Keratinocyte (primary cell): ENCODE measurements around the gene MOCS3. TPM values are rescaled to one million over a fixed set of nuclear protein-coding genes. Genes with fewer than 3 reads are reported as not detected.

Experiments
- DNase-seq: peaks from one replicate; pipeline ENCODE4 v3.0.0-alpha.2; 2011; ENCODE audit warnings: low read depth, missing footprints, low spot score
- FAIRE-seq: peaks from 2 replicates; lab custom pipeline; 2011; peaks lifted over from hg19 to GRCh38; lab: Jason Lieb, UNC
- H2AFZ ChIP-seq: 2 replicates; pipeline ENCODE4 v1.6.0; 2012; ENCODE audit warnings: low read length, control low read depth, inconsistent platforms; ENCODE audit not compliant: control insufficient read depth
- H3K27ac ChIP-seq: 2 replicates; pipeline ENCODE4 v1.5.1; 2011; ENCODE audit warnings: low read length; ENCODE audit not compliant: control insufficient read depth, insufficient read depth
- H3K27me3 ChIP-seq: 3 replicates; pipeline ENCODE4 v1.6.0; 2011; ENCODE audit warnings: low read length; ENCODE audit not compliant: control insufficient read depth, insufficient read depth; ENCODE audit errors: extremely low read depth
- H3K36me3 ChIP-seq, 2 experiments: 2 replicates in 1 of 2; 3 replicates in 1 of 2; pipeline ENCODE4 v1.5.1; 2011; ENCODE audit warnings: low read length in 2 of 2, mild to moderate bottlenecking in 1 of 2; ENCODE audit not compliant: control insufficient read depth in 2 of 2, insufficient read depth in 2 of 2; ENCODE audit errors: extremely low read depth in 1 of 2
- H3K4me1 ChIP-seq: 3 replicates; pipeline ENCODE4 v1.5.1; 2011; ENCODE audit warnings: low read length; ENCODE audit not compliant: control insufficient read depth, insufficient read depth; ENCODE audit errors: extremely low read depth
- H3K4me2 ChIP-seq: 3 replicates; pipeline ENCODE4 v1.6.0; 2011; ENCODE audit warnings: low read depth, low read length; ENCODE audit not compliant: control insufficient read depth, insufficient read depth; ENCODE audit errors: extremely low read depth
- H3K4me3 ChIP-seq, 3 experiments: fragments of 200-600 bp in 1 of 3; sonication (generic) in 1 of 3; 2 replicates in 2 of 3; 3 replicates in 1 of 3; pipeline ENCODE4 v1.5.1; 2011 to 2016; ENCODE audit warnings: low read length in 3 of 3, mild to moderate bottlenecking in 3 of 3, control low read depth in 2 of 3, inconsistent platforms in 1 of 3, low read depth in 1 of 3, mixed read lengths in 1 of 3, mixed run types in 1 of 3, moderate library complexity in 1 of 3; ENCODE audit not compliant: control insufficient read depth in 2 of 3, insufficient read depth in 2 of 3; ENCODE audit errors: extremely low read depth in 1 of 3
- H3K79me2 ChIP-seq: 2 replicates; pipeline ENCODE4 v1.6.0; 2012; ENCODE audit warnings: low read length; ENCODE audit not compliant: control insufficient read depth, insufficient read depth
- H3K9ac ChIP-seq: 3 replicates; pipeline ENCODE4 v1.6.0; 2011; ENCODE audit warnings: low read length; ENCODE audit not compliant: control insufficient read depth, insufficient read depth; ENCODE audit errors: extremely low read depth
- H3K9me1 ChIP-seq: 3 replicates; pipeline ENCODE4 v1.6.0; 2011; ENCODE audit warnings: low read length; ENCODE audit not compliant: control insufficient read depth, insufficient read depth; ENCODE audit errors: extremely low read depth
- H3K9me3 ChIP-seq: 2 replicates; pipeline ENCODE4 v1.5.1; 2012; ENCODE audit warnings: low read depth, low read length; ENCODE audit not compliant: control insufficient read depth
- H4K20me1 ChIP-seq: 3 replicates; pipeline ENCODE4 v1.6.0; 2011; ENCODE audit warnings: low read length; ENCODE audit not compliant: control insufficient read depth, insufficient read depth; ENCODE audit errors: extremely low read depth
- CTCF ChIP-seq, 3 experiments: IDR thresholded peaks in 1 of 3; conservative IDR thresholded peaks in 1 of 3; optimal IDR thresholded peaks in 1 of 3; 2 replicates in 2 of 3; 3 replicates in 1 of 3; pipeline versions ENCODE3 to v1.5.1; 2011; ENCODE audit warnings: low read length in 3 of 3, mild to moderate bottlenecking in 3 of 3, moderate library complexity in 2 of 3, control low read depth in 1 of 3, inconsistent platforms in 1 of 3; ENCODE audit not compliant: insufficient read depth in 2 of 3; ENCODE audit errors: extremely low read depth in 1 of 3
- EZH2 ChIP-seq: IDR thresholded peaks from one replicate; pipeline ENCODE4 v1.6.1; 2012; ENCODE audit warnings: inconsistent platforms, mild to moderate bottlenecking, low read length, moderate library complexity
- dilution Hi-C: fragments of 300-500 bp; cut with MboI; formaldehyde crosslinking; loops from one replicate; pipeline ENCODE4 v1.7.0; 2020; ENCODE audit warnings: low sequenced_read_pairs; ENCODE audit not compliant: extremely low pct_ligation_motif_present
- polyA plus RNA-seq, 5 experiments: library from polyadenylated mRNA; depleted of rRNA in 3 of 5; stranded (reverse) in 3 of 5; stranded (forward) in 1 of 5; unstranded in 1 of 5; fragments of >200 nt; gene quantifications; 1 replicate in 1 of 5; 2 replicates in 3 of 5; 3 replicates in 1 of 5; pipeline versions ENCODE4 v1.2.1 to v1.2.3, GENCODE V29; 2011 to 2012; ENCODE audit warnings: missing spikeins in 2 of 5, low read depth in 1 of 5, low replicate concordance in 1 of 5

MOCS3 gene
- polyA plus RNA-seq, 1 donor (not counting 4 experiments of a cell fraction or from before 2014, with no cell fraction given), result 4.0 TPM

- Histone ChIP-seq H3K79me2 (no peaks in the 10 kb centered on the region), H4K20me1 (peaks cover 3% of the 10 kb centered on the region), H3K27me3 (no peaks in the 10 kb centered on the region), H3K4me1 (no peaks in the 10 kb centered on the region), H2AFZ (no peak overlapping the region), H3K4me3 (no peak overlapping the region), H3K9ac (no peak overlapping the region), H3K9me3 (no peaks in the 10 kb centered on the region), H3K4me2 (no peak overlapping the region), H3K9me1 (no peaks in the 10 kb centered on the region), H3K36me3 (no peaks in the 10 kb centered on the region), H3K27ac (no peak overlapping the region)
- FAIRE-seq, result no peak
- TF ChIP-seq EZH2 (no peak), CTCF (optimal IDR thresholded peaks at IDR 0.05 in 1 of 3, IDR thresholded peaks at IDR 0.05 in 1 of 3, conservative IDR thresholded peaks at IDR 0.05 in 1 of 3; ENCODE audit: extremely low read depth in 1 of 3, insufficient read depth in 2 of 3, low read length in 3 of 3) (no peak)
- DNase-seq, result no peak
- dilution Hi-C loops, result no loop called here
Measured at GRCh38 chr20:51010932-51011331, 52.3 kb downstream of the MOCS3 start.

GRCh38 chr20:51011479-51011878, 52.9 kb downstream of the MOCS3 start:
- H4K20me1 ChIP-seq, result peaks cover 3% of the 10 kb centered on the region
- dilution Hi-C loops, result no loop called here
- H3K27me3 ChIP-seq, result no peaks in the 10 kb centered on the region
- no peaks in the 10 kb centered on the region for H3K4me1 ChIP-seq
- no peaks in the 10 kb centered on the region for H3K36me3 ChIP-seq
- no peak overlapping the region for H3K9ac ChIP-seq
- H2AFZ ChIP-seq, result no peak overlapping the region
- no peak for TF ChIP-seq CTCF (optimal IDR thresholded peaks at IDR 0.05 in 1 of 3, IDR thresholded peaks at IDR 0.05 in 1 of 3, conservative IDR thresholded peaks at IDR 0.05 in 1 of 3; ENCODE audit: extremely low read depth in 1 of 3, insufficient read depth in 2 of 3, low read length in 3 of 3)
- no peak for TF ChIP-seq EZH2
- FAIRE-seq, result no peak
- no peak for DNase-seq
- H3K9me3 ChIP-seq, result no peaks in the 10 kb centered on the region
- H3K79me2 ChIP-seq, result no peaks in the 10 kb centered on the region
- no peak overlapping the region for H3K4me2 ChIP-seq
- no peak overlapping the region for H3K27ac ChIP-seq
- no peak overlapping the region for H3K4me3 ChIP-seq
- H3K9me1 ChIP-seq, result no peaks in the 10 kb centered on the region
